Stimulated activated CD8-positive, alpha-beta memory T cell treated with anti-CD3 and anti-CD28 coated beads, Interleukin-4, amount 100 ng/mL, for 48 hours (primary cell): ENCODE data around the gene CMTM5.
A peak's percentile ranks its signal among the peaks of the same experiment; 100 is the strongest.
"Not testable (repeated sequence)": the region's sequence is repeated elsewhere in the genome, so short reads cannot be mapped to it uniquely, and the experiment has no call there.

Experiments used
- DNase-seq: peaks from one replicate; pipeline ENCODE4 v3.0.0-alpha.2; 2020

Gene CMTM5

DNA sequence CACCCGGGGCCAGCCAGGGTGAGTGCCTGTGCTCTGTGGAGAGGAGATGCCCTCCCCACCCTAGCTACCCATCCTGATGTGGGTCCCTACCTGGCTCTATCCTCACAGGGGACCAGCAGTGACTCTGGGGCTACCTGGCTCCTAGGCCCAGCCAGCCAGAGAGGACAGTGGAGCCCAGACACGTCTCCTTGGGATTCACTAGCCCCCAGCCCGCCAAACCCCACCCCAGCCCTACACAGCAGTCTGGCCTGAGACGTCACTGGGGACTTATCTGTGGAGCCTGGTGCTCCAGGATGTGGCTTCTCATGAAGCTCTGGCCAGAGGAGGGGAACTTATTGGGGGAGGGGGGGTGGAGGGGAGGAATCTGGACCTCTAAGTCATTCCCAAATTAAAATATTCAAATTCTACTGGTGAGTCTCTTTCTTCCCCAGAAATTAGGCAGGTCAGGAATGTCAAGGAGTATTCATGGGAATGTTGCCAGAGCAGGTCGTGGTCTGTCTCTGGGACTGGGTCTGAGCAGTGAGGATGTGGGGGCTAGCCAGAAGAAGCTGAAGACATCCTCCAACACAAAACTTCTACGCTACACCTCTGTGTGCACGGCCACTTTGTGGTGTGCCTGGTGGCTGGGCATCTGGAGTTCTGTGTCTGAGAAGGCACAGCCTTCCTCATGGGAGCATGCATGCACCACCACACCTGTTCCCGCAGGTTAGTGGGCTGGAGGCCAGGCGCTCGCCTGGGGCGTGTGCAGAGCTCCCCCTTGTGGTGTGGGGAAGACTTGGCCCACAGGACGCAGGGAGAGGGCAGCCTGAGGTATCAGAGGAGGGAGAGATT is 2.7 kb downstream of the CMTM5 start:
- peak; percentile 76 for DNase-seq

DNA sequence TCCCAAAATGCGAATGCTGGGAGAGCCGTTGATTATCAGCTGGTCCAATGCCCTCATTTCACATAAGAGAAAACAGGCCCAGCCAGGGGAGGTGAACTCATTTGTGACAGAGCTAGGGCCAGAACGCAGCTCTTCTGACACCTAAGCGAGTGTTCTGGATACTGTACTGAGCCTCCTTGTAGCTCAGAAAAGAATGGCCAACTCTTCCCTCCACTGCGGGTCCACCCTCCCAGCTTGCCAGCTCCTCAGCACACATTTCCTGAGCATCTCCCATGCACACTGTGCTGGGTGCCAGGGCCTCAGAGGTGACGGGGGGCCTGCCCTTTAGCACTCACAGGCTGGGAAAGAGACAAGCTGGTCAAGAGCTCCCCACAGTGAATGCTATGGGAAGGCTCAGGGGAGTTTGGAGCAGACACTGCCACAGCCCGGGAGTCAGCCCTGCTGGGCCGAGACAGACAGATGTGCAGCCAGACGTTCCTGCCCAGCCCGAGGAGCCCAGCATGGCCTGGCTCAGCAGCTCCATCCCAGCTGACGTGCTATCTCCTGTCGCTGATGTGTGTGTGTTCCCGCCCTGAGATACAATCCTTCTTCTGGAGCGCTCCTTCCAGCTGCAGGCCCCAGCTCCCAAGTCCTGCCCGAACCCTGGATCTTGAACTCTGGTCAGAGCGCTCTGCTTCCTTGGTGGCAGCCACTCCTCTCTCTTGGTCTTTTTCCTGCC is 3.5 kb downstream of the CMTM5 start:
- DNase-seq: no peak

DNA sequence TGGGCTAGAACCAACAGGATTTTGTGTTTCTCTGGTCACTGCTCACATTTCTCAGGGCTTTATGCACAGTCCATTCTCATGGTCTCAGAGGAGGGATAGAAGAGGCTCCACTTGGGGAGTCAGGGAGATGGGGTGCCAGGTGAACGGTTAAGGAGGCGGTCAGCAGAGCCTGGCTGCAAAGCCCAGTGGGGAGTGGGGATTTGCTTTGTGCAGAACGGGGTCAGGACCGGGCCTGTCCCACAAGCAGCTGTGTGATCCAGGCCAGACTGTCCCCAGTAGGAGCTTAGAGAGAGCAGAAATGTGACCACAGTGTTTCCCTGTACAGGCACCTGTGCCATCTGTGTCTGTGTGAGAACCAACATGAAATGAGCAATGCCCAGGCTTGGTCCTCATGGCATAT is 4.1 kb downstream of the CMTM5 start:
- DNase-seq: no peak

DNA sequence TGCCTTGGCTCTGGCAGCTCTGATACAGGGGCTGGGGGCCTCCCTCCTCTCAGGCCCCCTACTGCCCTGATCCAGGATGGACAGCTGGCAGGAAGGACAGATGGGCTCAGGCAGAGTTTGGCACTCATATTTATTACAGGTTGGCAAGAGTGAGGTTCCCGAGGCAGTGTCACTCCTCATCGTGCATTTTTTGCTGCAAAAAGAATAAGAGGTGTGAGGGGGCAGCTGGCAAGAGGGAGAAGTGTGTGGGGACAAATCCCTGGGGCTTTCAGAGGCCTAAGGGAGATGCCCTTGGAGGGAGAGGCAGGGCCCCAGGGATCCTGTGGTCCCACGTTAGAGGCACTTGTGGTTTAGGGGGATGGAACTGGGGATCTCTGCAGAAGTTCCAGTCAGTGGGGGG is 5.0 kb downstream of the CMTM5 start:
- no peak for DNase-seq

DNA sequence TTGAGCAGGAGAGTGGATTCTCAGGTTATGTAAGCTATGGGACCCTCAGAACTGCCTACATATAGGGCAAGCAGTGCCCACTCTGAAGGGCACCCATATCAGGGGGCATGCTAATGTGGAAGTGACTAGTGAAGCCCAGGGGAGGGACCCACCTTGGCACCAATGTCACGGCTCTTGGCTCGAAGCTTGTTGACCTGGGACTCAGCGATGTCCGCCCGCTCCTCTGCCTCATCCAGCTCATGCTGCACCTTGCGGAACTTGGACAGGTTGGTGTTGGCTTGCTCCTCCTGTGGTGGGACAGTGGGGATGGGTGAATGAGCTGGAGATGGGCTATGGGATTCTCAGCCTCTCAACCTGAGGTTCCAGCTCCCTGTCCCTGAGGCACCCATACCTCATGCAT is 5.4 kb downstream of the CMTM5 start:
- no peak for DNase-seq

DNA sequence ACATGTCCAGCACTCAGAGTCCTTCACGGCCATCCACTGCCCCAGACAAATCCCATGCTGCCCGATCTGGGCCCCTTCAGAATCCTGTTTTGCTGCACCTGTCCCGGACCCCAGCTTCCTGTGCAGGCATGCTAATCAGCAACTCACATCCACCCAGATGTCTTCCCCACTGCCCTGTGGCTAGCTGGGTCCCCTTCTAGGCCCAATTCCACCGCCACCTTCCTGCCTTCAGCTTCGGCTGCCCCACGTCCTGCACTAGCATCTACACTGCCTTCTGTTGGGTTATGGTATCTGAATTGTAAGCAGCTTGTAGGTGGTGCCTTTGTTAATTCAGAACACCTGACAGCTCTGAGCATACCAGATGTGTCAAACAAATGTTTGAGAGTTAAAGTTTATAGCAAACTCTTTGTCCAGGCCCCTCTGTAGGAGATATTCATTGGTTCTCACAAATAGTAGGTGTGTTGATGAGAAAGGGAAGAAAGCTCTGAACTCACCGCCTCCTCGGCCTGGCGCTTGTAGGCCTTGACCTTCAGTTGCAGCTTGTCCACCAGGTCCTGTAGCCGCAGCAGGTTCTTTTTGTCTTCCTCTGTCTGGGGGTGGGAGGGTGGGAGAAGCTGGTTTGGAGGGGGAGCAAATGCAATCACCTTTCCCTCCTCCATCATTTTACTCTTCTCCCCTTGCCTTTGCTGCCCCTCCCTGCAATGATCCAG is 6.0 kb downstream of the CMTM5 start:
- DNase-seq: no peak

DNA sequence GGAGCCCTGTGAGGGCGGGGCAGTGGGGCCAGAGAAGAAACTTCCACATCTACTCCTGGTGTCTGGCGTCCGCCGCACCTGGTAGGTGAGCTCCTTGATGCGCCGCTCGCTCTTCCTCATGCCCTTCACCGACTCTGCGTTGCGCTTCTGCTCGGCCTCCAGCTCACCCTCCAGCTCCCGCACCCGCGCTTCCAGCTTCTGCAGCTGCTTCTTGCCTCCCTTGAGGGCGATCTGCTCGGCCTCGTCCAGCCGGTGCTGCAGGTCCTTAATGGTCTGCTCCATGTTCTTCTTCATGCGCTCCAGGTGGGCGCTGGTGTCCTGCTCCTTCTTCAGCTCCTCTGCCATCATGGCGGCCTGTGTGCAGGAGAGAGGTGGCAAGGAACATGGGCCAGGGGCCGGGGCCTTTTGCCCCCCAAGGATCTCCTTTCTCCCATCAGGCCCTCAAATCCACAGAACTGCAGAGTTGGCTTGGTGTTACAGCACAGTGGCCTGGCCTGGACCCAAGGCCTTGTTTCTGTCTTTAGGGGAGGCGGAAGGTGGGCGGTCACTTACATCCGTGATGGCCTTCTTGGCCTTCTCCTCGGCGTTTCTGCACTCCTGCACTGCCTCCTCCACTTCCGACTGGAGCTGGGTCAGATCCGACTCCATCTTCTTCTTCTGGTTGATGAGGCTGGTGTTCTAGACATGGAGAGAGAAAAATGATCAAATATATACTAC is 7.7 kb downstream of the CMTM5 start:
- no peak for DNase-seq

DNA sequence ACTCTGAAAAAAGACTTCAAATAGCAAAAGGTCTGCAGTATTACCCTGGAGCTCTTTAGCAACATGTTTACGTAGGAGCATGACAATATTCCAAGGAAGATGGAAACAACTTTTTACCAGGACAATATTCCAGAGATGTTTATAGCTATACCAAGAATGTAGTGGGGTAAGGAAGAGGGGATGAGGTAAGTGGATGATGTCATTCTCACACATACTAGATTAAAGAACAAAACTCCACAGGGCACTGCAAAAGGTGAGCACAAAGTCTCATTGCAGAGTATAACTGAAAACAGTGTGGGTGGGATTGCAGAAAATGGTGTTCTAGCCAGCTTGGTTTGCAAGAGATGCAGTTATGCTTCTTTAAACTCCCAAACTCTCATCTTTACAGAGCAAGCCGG is 8.4 kb downstream of the CMTM5 start:
- DNase-seq: no peak

DNA sequence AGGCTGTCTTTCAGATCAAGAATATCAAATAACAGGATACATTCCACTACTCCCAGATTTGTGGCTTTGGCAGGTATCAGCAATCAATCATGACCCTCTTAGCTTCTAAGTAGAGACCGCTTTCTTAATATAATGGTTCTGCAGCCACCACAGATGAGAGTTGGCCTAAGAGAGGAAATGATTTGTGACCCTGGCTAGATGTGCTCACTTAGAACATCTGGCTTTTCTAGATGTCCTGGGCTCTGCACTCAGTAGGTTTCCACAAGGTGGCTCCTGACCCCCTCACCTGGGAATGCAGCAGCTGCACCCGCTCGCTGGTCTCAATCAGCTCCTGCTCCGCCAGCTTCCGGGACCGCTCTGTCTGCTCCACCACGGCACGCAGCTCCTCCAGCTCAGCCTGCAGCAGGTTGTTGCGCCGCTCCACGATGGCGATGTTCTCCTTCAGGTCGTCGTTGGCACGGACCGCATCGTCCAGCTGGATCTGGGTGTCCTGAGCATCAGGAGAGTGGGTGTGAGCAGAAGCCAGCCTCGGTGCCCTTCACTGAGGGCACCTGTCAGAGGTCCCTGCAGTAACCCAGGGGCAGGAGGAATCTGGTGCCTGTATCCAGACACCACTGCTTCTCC is 8.9 kb downstream of the CMTM5 start:
- no peak for DNase-seq

DNA sequence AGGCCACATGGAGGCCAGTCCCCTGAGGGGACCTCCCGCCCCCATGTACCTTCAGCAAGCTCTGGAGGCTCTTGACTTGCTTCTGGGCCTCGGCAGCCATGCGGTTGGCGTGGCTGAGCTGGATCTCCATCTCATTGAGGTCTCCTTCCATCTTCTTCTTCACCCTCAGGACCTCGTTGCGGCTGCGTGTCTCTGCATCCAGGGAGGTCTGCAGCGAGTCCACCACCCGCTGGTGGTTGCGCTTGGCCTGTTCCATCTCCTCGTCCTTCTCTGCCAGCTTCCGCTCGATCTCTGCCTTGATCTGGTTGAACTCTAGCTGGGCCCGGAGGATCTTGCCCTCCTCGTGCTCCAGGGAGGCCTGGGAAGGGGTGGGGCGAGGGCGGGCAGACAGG is 9.4 kb downstream of the CMTM5 start:
- DNase-seq: not testable (repeated sequence)

DNA sequence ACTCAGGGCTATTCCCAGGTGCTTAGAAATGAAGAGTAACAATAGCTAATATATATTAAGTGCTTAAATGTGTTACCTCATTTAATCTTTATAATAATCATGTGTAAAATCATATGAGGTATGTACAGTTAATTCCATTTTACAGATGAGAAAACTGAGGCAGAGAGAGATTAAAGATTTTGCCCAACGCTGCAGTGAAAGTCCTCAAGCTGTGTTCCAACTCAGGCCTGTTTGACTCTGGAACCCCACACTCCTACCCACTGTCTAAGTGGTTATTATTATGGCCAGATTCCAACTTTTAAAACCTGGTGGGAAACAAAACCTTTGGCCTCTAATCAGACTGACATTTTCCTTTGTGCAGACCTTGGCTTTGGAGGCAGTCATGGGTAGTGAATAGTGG is 10.2 kb downstream of the CMTM5 start:
- no peak for DNase-seq

DNA sequence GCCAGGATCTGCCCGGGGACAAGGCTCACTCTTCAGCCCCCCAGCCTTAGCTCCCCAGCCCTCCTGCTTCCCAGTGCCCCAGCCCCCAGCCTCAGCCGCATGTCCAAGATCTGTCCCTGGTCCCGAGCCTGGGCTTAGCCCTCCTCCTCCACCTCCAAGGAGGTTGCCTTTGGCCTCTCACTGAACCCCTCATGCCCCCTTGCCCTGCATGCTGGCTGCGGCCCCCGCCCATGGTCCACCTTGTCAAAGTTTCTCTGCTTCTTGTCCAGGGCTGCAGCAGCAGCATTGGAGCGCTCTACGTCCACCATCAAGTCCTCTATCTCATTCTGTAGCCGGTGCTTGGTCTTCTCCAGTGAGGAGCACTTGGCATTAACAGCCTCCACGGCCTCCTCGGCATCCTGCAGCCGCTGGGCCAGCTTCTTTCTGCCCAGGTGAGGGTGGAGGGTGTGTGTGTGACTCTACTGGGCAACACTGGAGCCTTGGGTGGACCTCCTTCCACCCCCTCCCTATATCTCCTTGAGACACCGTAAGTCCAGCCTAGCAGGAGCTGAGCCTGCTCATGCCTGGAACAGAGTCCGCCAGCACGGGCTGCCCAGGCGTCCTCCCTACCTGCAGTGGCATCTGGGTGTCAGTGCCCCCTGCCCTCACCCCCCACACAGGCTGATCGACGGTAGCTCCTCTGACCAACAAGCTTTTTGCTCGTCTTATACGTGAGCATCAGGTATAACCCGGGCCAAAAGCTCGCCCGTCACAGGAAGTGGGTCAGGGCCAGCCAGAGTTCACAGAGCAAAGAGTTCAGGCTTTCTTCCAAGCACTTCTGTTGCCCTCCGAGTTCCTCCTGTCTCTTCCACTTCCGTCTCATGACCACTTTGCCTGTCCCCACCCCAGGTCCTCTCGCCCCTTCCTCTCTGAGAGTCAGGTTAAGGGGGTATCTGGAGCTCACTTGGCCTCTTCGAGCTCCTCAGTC is 11.4 kb downstream of the CMTM5 start:
- DNase-seq: no peak

DNA sequence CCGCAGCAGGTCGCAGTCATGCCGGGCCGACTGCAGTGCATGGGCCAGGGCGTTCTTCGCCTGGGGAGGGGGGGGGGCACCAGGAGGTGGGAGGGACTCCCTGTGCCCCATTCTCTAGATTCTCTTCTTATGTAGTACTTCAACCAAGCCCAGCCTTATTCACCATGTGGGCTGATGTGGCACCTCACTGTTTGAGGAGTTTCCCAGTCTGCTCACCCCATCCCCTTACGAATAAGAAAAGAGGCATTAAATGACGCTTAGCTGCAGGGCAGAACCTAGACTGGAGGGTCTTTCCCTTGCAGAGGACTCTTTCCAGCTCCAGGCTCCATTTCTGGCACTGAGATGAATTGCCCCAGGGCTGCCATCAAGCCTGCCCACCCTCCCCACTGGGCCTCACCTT is 12.2 kb downstream of the CMTM5 start:
- DNase-seq: no peak

DNA sequence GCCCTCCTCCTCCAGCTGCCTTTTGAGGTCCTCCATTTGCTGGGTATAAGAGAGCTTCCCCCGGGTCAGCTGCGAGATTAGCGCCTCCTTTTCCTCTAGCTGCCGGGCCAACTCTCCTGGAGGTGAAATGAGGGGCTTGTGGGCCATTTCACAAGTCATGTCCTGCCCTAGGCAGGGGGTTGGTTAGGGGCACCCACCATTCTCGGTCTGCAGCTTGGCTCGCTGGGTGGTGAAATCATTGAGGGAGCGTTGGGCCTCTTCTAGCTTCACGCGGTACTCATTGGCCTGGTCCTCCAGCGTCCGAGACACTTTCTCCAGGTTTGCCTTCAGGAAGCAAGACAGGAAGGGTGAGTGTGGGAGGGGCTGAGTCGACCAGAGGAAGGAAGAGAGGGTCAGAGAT is 12.6 kb downstream of the CMTM5 start:
- DNase-seq: no peak

DNA sequence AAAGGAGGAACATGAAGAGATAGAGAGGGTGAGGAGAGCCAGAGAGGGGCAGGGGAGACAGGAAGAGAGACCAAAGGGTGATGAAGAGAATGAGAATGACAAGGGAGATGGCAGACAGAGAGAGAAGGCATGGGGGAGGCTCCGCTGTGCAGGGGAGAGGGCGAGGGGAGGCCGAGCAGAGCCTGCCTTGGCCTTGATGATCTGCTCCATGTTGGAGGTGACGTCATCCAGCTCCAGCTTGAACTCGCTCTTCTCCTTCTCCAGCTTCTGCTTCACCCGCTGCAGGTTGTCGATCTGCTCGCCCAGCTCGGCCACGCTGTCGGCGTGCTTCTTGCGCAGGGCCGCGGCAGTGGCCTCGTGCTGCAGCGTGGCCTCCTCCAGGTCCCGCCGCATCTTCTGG is 13.0 kb downstream of the CMTM5 start:
- not testable (repeated sequence) for DNase-seq

DNA sequence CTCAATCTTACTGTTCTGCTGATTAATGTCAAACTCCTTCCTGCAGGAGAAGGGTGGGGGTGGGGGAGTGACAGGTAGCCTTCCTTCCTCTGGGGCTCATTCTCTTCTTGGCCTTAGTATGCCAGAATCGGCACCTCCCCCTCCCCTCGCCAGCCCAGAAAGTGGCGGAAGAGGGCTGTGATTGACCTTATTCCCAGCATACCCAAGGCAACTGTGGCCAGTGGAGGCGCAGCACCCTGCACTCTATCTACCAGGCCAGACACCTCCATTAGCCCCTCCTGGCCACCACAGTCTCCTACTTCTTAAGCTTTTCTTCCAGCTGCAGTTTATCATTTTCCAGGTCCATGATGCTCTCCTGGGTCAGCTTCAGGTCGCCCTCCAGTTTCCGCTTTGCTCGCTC is 15.8 kb downstream of the CMTM5 start:
- no peak for DNase-seq

DNA sequence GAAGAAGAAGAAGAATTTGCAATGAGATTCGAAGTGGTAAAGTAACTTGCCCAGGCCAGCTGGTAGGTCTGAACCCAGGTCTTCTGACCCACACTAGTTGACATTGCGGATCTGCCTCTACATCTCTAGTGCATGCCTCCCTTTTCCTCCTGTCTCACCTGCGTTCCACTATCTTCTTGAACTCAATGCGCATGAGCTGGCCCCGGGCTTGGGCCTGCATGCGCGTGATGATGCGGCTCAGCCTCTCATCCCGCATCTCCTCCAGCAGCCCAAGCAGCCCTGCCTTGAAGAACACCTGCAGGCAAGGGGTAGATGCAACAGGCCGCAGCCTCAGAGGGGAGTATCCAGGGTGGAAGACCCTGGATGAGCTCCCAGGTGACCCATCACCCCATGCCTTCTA is 19.3 kb downstream of the CMTM5 start:
- no peak for DNase-seq

DNA sequence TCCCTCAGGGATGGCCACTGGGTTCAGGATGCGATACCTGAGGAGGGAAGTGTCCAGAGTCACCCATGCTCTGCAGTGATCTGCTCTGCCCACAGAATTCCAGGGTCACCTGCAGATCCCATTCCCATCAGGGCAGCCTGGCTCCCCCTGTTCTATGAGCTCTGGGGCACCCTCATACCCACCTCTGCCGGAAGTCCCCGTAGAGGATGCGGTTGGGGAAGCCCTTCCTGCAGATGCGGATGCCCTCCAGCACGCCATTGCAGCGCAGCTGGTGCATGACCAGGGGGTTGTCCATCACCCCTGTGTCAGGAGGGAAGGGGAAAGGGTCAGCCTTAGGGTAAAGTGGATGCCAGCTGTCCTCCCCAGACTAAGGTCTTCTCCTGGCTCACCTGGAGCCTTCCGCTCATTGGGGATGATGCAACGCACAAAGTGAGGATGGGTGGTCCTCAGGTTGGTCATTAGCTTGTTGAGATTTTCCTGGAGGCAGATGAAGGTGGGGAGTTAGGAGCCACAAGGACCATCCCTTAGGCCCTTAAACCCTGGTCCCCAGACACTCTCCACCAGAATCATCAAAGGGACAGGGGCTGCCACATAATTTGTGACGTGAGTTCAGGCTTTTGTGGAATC is 20.0 kb downstream of the CMTM5 start:
- no peak for DNase-seq

DNA sequence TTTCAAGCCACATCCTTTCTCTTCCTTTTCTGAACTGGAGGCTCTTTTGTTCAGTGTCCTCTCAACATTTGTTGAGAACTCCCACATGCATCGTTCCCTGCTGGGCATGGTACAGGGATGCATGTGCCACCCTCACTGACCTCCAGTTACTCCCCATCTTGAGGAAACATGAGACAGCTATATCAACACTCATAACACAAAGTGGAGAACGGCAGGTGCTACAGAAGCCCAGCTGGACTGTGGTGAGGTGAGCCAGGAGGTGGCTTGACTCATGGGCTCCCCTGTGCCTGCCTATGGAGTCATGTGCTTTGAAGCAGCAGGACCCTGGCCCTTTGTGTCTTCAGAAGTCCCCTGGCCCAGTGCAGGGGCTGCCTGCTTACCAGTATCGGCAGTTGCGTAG is 21.5 kb downstream of the CMTM5 start:
- DNase-seq: no peak

DNA sequence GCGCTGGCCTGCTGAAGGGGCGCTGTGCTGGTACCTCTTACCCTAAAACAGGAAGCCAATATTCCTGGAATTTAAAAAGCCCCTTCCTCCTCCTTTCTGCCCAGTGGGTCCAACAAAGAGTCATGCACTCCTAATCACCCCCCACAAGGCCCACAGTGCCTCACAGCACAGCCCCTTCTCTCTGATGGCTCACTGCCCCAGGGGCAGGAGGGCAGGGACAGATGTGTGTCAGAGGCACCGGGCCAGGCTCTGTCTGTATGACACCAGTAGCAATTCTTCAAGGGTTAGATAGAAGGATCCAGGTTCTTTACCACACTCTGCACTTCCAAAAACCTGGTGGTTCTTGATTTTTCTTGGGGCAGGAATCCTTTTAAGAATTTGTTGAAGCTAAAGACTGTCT is 22.3 kb downstream of the CMTM5 start:
- no peak for DNase-seq

DNA sequence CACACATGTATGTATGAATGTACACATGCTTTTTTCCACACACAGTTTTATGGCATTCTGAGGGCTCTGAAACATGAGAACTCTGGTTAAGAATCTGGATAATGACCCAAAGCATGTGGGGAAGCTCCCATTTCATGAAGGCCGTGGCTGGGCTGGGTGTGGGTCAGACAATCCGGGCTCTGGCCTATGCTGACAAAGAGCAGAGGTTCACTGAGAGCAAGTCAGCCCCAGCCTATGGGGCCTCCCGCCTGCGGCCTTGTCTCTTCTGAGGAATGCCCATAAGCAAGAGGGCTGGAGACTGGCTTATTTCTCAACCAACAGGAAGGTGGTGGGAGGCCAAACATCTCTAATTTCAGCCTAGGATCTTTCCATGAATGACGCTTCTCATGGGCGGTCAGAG is 22.7 kb downstream of the CMTM5 start:
- no peak for DNase-seq
